Activated CD4-positive, alpha-beta T cell treated with anti-CD3 and anti-CD28 coated beads, Interleukin-2, Interleukin-6, amounts not matched to agents 100 ng/mL and 50 ng/mL, durations not matched to agents 16 hours and 8 hours (primary cell): Measurements from ENCODE around the gene SUSD6.

Experiments
- DNase-seq: peaks from one replicate; pipeline ENCODE4 v3.0.0-alpha.2; 2020

Gene SUSD6, protein sequence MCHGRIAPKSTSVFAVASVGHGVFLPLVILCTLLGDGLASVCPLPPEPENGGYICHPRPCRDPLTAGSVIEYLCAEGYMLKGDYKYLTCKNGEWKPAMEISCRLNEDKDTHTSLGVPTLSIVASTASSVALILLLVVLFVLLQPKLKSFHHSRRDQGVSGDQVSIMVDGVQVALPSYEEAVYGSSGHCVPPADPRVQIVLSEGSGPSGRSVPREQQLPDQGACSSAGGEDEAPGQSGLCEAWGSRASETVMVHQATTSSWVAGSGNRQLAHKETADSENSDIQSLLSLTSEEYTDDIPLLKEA

DNA sequence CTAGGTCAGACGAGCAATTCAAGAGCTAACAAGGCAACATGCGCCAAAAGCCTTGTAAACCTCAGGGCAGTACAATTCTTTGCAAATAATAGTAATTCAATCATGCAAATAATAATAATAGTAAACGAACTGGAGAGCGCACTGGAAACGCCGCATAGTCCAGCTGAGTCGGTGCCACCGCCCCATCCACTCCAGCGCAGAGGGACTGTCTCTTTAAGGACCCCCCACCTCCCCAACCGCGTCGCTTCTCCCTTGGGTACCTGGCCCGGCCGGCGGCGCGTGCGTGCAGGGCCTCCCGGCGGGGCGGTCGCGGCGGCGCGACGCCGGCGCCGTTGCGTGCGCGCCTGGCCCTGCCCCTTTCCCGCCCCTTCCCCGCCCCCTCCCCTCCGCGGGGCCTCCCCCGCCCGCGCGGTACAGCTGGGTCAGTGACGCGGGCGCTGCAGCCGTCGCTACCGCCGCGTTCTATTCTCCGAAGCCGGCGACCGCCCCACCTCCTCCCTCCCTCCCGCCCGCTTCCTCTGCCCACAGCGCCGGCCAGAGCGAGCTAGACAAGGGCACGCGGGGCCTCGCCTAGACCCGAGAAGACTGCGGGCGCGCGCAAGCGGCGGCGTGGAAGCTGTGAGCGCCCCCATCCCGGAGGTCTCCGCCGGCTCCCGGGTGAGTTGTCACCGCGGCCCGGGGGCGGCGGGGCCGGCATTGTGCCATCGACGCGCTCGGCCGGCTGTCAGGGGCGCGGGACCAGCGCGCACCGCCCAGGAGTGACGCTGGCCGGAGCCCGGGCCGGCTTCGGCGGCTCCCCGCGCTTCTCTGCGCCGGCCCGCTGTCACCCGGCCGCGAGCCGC, at the start of gene SUSD6:
SUSD6 (plus strand) TSS at position 425 of the 842 bp plus-strand sequence. CDS start 46,997 bp downstream, outside the sequence.
- peak; percentile 94 for DNase-seq

DNA sequence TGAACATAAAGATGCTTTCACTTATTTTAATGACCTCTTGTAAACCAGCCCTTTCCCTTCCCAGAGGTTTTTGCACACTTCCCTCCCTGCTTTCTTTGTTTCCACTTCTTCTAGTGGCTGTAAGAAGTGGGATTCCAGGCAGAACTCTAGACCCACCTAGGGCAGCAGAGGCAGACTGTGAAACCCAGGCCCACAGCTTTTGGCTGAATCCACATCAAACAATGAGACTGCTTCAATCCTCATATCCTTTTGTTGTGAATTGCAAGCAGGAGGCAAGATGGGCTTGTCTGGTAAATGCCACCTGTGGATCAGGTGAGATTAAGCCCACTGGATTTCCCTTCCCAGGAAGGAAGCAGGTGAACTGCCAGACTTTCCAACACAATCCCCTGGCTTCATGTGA, 49.5 kb upstream of the SUSD6 start:
- DNase-seq = no peak

DNA sequence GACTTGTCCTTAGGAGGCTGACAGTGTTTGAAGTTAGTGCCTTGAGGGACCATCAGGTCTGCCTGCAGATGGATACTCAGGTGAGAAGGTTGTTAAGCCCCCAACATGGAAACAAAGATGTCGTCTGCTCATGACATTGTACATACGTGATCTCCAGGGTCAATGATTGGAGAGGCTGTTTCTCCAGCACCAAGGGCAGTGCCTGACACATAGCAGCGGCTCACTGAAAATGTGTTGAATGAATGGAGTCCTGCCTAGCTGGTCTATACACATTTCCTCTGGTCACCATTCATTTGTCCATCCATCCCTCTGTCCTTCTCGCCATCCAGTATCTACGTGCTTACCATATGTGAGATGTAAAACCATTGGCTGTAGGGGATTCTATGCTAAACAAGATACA, 43.8 kb upstream of the SUSD6 start:
- no peak for DNase-seq

DNA sequence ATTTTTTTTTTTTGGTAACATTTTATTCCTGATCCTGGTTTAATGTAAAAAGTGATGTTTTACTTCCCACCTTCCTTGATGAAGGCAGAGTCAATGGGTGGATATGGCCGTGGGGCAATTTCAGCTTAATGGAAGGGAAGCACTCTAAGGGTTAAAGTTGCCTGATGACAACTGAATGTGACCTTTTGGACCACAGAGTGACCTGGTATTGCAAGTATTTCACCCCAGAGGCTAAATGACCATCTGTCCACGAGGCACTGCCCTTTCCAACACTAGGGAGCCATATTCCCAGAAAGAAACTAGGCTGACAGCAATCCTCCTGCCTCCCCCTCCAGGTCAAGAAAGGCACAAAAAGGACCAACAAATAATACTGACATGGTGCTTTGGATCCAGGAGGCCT, 41.5 kb upstream of the SUSD6 start:
- DNase-seq = no peak

DNA sequence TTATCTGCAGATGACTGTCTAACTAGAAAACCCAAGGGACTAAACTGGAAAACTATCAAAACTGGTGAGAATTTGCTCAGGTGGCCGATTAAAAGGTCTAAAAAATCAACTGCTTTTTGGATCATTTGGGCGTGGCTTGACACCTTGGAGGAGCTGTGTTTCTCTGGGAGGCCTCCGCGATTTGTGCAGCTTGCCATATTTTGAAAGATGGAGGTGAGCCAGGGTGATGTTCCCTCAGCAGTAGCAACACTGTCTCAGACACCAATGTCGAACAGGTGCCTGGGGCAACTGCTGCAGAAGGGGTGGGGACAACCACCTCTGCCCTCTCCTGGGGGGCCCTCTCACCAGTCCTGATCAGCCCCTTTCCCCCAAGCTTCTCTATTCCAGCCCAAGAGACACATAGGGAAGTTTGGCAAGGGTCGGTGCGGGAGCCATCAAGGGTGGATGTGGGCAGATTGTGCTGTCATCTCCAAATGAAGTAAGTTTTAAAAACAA, 40.5 kb upstream of the SUSD6 start:
- no peak for DNase-seq

DNA sequence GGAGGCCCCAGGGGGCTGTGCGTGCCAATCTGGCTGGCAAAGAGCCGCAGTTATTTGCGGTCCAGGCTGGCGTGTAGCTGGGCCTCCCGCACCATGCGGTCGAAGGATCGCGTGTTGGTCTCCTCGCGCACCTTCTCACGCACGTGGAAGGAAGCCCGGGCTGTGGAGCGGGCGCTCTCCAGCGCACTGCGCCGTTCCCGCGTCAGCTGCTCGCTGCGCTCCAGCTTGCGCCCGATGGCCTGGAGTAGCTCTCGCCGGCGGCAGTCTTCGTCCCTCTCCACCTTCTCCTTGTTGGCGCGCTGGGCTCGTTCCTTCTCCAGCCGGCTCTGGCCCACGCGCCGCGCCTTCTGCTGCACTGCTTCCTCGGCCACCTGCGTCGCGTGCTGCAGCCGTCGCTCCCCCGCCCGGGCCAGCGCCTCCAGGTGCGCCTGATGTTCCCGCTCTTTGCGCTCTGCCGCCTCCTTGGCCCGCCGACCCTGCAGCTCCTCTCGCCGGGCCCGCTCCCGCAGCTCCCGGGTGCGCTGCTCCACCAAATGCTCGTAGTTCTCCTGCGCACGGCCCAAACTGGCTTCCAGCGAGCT, 39.9 kb upstream of the SUSD6 start:
- no peak for DNase-seq

DNA sequence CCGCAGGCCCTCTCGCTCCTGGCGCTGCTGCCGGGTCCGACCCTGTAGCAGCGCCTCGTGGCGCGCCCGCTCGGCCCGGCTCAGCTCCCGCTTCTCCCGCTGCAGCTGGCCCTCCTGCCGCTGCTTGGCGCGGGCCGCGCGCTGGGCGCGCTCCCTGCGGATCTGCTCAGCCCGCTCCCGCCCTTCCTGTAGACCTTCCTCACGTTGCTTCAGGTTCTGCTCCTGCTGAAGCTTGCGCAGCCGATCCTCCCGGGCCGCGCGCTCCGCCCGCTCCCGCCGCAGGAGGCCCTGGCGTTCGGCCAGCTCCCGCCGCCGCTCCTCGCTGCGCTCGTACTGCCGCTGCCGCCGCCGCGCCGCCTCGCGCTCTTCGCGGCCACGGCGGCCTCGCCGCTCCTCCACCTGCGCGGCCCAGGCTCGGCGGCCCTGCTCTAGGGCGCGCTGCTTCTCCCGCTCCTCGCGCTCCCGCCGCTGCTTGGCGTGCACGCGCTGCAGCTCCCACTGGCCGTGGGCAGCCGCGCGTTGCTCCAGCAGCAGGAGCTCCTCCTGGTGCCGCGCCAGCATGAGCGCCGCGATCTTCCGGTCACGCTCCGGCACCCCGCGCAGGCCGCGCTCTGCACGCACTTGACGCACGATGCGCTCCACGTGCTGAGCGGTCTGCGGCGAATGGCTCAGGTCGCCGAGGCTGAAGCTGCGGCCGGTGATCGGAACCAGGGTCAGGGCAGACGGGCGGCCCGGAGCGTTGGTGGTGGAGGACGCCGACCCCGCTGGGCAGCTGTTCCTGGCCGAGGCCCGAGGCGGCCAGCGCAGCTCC, 39.2 kb upstream of the SUSD6 start:
- no peak for DNase-seq

DNA sequence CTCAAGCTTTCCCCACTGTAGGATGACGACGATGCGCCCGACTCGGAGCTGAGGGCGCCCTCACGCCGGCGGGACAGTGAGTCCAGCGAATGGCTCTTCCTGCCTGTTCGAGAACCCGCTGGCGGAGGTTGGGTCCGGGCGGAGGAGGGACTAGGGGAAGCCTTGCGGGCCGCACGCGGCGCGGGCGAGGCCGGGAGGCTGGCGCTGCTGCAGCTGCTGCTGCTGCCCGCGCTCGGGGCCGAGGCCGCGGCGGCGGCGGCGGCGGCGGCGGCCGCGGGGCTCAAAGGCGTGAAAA, 38.6 kb upstream of the SUSD6 start:
- no peak for DNase-seq

DNA sequence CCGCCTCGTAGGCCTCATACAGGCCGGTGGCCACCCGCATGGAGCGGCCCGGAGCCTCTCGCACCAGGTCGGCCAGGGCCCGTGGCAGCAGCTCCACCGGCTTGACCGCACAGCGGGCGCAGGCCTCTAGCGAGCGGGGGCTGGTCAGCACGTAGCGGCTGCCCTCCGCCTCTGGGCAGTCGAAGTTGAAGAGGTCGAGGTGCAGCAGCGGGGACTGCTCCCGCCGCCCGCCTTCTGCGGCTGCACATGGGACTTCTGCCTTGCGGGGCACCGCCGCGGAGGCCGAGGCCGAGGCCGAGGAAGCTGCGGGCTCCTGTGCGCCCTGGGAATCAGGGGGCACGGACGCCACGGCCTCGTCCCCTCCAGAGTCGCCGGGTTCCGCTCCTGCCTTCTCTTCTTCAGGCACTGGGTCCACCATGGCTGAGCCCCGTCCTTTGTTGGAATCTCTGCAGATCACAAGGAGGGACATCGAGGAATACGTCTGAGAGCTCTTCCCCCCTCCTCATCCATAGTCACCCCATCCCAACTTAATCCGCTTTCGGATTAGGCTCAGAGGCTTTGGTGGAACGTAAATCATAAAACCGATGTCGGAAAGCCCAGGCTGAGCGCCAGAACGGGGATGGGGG, 38.1 kb upstream of the SUSD6 start:
- DNase-seq = no peak

DNA sequence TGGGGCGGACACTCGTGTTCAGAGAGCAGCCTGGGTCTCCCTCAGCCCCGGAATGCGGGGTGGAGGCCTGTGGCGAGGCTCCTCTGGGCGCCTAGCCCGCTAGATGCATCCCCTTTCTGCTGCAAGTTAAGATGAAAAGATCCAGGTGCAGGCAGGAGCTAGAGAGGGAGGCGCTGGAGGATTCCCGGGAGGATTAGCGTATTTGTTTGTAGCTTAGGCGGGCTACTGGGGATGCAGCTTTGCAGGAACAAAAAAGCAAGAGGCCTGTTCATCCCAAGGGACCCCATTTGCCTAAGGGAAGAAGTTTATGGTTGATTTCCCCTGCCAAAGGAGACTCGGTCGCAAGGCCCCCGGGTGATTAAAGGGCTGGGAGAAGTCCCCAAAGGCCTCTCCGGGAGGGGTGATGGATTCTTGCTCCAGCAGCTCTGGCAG, 37.5 kb upstream of the SUSD6 start:
- no peak for DNase-seq

DNA sequence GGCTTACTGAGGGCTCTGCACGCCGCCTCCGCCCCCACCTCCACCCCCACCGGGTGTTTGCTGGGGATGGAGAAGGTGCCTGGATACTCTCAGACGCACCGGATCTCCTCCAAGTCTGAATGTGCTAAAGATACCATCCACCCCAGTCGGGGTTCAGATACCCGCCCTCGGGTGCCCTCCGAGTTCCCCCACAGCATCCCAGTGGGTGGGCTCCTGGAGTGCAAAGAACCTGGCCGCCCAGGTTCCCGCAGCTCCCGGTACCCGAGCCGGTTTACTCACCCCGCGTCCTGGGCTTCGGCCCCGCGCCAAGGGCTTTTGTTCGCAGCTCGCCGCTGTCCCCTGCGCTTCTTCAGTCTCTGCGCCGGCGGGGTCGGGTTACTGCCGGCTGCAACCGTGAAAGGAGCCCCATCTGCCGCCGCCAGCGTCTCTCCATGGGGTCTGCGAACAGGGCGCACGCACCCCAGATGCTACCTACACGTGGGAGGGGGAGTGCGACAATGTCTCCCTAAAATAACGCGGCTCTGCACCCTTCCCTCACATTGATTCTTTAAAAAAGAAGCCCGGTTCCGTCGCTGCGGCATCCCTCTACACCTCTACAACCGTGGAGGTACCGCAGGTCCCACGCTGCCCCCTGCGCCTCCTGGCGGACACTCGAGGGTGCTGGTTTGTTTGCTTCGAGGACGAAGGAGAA, 37.0 kb upstream of the SUSD6 start, which contains the start of gene CCDC177:
CCDC177 (minus strand) TSS at position 609 of the 691 bp plus-strand sequence. CDS start 1,249 bp downstream, outside the sequence.
- peak; percentile 78 for DNase-seq

DNA sequence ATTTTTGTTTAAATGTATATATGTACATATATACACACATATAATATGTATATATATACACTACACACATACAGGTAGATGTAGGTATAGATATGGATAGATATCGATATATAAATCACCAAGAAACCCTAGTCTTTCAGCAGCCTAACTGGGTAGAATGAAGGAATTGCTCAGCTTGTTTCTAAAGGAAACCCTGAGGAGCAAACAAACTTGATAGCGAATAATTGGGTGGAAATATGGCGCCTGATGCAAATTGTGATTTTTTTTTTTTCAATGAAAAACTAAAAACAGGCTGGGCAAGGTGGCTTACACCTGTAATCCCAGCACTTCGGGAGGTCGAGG, 36.5 kb upstream of the SUSD6 start:
- DNase-seq = no peak

DNA sequence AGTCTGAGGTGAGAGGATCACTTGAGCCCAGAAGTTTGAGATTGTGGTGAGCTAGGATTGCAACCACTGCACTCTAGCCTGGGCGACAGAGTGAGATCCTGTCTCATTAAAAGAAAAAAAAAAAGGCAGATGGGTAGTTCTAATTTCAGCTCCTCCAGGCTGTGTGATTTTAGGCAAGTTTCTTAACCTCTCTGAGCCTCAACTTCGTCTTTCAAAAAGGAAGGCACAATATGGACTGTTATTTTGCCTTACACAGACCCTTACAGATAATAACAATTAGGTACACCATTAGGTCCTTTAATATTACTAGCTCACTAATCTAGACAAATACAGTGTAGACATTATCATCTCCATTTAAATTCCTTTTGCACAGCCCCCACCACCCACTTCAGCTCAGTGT, 31.9 kb upstream of the SUSD6 start:
- no peak for DNase-seq

DNA sequence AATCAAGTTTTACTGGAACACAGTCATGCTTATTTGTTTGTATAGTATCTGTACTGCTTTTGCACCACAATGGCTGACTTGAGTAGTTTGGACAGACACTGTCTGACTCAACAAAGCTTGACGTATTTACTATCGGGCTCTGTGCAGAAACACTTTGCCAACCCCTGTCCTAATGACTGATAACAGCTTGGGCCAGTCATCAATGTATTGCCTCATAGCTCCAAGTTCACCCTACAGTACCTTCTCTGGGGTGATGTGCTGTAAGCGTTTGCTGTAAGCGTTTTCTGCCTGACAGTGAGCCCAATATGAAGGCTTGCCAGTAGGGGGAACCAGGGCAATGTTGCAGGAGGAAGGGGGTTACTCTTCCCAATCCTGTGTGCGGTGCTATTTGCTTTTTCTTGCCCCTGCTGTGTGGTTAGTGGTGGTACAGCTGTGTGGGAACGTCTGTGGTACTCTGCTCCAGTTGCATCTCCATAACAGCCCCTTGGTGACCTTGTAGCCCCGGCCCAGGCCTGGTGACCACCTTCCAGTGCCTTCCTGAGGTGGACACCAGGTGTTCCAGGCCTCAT, 31.3 kb upstream of the SUSD6 start:
- peak; percentile 37 for DNase-seq

DNA sequence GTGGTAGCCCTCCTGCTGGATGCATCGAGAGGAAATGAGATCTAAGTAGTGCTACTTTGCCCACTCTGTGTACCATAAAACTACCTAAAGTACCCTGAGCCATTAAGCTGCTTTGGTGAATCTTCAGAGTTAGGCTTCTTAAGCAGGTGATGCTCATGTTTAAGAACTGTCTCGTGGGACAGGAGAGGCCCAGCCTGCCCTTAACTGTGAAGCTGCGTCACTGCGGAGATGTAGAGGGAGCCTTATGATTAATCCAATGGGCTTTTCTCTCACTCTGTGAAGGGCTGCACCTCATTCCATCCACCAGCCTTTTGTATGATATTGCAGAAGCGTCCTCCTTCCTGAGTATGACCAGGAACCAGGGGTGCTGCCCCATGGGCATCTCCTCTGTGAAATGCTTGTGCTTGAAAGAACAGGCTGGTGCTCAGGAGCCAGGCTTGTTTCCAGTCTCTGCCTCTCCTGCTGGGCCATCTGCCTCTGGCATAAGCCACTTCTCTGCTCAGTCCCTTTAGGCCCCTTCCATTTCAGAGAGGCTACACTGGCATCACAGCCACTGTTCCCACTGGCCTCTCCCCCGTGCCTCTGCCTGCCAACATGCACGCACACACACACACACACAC, 30.0 kb upstream of the SUSD6 start:
- DNase-seq = no peak

DNA sequence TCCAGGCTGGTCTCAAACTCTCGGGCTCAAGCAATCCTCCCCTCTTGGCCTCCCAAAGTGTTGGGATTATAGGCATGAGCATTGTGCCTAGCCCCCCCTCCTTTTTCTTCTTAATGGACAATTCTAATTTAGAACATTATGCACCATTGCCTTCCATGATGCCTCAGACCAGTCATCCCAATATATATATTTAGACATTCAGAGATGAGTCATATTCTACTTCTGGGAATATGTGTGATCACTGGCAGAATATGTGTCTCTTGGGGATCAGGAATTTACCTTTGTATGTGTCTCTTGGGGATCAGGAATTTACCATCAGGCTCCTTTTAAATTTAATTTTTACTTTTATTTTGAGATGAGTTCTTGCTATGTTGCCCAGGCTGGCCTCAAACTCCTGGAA, 29.2 kb upstream of the SUSD6 start:
- no peak for DNase-seq

DNA sequence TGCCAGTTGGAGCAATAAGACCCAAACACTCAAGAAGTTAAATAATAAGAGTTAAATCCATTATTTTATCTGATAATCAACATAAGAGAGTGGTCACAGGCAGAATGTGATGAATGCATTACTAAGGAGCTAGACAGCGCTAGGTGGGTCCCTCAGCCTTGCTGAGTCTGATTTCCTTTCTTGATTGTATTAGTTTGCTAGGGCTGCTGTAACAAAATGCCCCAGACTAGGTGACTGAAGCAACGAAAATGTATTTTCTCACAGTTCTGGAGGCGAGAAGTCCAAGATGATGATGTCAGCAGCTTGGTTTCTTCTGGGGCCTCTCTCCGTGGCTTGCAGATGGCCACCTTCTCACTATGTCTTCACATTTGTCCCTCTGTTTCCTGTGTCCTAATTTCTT, 28.6 kb upstream of the SUSD6 start:
- DNase-seq = no peak

DNA sequence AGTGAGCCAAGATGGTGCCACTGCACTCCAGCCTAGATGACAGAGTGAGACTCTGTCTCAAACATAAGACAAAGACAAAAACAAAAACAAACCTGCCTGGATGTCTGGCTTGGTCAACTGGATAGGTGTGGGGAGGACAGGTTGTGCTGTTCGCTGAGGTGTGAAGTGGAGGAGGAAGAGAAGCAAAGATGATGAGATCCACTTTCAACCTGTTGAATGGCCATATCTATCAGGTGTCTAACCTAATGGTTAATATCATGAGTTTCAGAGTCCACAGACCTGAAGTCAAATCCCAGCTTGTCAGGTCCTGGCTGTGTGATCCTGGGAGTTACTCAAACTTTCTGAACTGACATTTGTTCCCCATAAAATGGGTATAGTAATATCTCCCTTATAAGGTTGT, 27.0 kb upstream of the SUSD6 start:
- DNase-seq = no peak

DNA sequence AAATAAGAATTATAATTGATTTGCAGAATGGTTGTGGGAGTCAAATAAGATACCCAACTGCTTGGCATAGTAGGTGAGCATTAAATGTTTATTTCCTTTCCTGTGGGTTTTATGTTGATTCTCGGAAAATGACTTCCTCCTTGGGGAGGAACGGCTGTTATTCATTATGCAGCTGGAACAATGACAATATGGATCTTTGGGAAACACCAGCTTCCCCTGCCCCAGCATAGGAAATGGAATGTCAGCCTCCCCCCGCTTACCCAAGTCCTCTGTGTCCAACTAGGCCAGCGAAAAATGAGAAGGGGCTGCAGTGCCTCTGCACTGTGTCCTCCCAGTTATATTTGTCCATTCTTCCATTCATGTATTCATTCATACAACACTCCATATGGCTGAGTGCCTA, 25.0 kb upstream of the SUSD6 start:
- no peak for DNase-seq

DNA sequence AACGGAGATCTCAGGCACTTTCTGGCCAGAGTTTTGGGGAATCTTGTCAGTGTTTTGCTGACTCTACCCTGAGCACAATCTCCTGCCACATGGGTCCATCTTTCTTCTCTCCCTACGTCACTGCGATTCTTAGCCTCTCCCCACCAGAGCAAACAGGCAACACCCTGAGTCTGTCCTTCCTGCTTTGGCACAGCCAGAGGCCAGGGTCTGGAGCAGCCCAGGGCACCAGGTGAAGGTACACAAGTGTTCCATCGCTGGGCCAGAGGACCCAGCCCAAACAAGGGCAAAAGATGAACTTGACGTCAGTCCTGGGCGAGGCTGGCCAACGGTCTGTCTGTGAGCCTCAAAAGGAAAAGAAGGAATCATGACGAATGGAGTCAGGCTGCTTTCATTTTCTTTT, 24.0 kb upstream of the SUSD6 start:
- DNase-seq = no peak

DNA sequence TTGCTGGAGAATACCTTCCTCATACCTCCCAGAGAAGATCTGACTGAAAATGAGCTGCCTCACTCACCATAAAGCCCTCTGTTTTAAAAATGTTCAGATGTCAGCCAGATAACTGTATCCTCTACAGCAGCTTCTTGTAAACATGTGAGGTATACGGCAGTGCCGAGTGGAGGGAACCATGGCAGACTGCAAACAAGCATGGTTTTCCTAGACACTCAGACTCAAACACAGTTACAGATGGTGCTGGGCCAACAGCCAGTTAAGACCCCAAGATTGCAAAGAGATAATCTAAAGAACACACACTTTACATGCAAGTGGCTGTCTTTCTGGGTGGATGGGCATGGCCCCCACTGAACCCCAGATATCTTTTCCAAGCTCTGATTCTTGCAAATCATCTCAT, 20.1 kb upstream of the SUSD6 start:
- DNase-seq = no peak
